ENCODE measurements around the gene SDR42E1.
A peak's percentile ranks its signal among the peaks of the same experiment; 100 is the strongest.
"Not testable (repeated sequence)": the region's sequence is repeated elsewhere in the genome, so short reads cannot be mapped to it uniquely, and the experiment has no call there.

SDR42E1 gene

DNA sequence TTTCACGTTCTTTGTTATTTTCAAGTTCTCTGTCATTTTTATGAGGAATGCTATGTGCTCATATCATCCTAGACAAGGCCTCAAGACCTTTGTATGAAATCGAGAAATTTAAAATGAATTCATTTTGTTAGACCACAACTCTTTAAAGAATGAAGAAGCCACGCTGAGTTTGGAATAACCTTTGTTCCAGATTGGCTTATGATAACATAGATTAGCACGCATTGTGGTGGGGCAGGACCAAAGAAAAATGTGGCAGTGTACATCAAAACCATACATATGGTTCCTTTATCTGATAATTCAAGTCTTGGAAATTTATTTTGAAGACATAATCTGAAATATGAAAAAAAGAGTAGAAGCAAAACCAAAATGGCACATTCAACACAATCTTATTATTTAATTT lies 26.0 kb upstream of the SDR42E1 start:
- DNase-seq = no peak

DNA sequence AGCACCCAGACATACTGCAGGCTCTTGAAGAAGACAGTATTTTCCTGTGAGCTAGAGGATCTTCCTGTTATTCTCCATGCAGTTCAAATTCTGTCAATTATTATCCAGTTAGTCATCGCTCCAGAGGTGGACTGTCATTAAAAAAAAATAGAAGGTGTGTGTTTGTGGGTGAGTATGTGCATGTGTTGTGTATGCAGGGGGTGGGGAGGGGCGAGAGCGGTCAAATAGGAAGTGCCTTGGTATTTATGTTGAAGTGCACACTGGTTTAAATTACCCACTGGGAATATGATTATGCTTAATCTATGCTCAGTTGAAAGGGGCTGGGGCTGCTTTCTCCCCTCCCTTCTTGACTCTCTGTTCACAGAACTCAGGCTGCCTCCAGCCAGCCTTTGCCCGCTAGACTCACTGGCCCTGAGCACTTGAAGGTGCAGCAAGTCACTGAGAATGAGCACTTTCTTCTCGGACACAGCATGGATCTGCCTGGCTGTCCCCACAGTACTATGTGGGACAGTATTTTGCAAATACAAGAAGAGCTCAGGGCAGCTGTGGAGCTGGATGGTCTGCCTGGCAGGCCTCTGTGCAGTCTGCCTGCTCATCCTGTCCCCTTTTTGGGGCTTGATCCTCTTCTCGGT lies 23.8 kb upstream of the SDR42E1 start, which contains the start of gene HSD17B2:
Gene HSD17B2, plus strand, starts transcription at position 273 of the 632 bp plus-strand sequence. Its CDS starts 172 bp downstream, at position 445.
- no peak for DNase-seq

DNA sequence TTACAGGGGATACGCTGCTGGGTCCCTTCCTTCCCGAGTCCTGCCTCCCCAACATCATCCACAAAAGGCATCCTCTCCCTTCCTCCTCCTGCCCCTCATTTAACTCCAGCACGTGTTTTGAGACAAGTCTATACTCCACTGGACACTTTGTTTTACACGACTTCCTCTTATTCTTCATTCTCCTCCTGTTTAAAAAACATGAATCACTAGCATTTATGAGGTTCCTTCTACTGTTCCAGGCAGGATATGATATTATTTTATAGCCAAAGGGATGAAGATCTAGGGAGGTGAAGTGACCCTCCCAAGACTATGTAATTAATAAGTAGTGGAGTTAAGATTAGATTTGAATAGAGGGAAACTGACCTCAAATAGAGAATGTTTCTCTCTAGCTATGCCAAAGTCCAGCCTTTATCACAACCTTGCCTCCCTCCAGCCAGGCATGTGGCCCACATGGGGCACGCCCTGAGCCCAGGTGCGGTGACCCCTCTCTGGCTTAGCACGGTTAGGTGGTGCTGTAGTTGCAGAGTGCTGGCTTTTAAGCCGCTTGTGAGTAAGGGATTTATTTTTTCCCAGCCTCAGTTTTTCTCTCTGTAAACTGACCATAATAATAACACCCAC lies 22.5 kb upstream of the SDR42E1 start:
- no peak for DNase-seq

DNA sequence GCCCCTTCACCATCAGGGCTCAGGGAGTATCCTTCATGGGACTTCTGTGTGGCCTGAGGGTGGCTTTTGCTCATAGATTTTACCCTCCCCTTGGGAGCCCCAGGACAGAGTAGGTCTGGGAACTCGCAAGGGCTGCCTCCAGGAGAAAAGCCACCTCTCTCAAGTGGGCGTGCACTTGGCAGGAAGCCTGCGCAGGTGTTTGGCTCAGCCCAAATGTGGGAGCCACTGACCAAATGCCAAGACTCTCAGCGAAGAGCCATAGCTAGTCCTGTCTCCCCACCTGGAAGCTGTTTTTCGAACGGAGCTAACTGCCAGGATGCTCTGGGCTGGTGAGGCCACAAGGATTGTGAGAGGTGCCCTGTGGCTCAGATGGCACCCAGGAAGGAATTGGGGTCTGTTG lies 21.7 kb upstream of the SDR42E1 start:
- peak; percentile 31 for DNase-seq

DNA sequence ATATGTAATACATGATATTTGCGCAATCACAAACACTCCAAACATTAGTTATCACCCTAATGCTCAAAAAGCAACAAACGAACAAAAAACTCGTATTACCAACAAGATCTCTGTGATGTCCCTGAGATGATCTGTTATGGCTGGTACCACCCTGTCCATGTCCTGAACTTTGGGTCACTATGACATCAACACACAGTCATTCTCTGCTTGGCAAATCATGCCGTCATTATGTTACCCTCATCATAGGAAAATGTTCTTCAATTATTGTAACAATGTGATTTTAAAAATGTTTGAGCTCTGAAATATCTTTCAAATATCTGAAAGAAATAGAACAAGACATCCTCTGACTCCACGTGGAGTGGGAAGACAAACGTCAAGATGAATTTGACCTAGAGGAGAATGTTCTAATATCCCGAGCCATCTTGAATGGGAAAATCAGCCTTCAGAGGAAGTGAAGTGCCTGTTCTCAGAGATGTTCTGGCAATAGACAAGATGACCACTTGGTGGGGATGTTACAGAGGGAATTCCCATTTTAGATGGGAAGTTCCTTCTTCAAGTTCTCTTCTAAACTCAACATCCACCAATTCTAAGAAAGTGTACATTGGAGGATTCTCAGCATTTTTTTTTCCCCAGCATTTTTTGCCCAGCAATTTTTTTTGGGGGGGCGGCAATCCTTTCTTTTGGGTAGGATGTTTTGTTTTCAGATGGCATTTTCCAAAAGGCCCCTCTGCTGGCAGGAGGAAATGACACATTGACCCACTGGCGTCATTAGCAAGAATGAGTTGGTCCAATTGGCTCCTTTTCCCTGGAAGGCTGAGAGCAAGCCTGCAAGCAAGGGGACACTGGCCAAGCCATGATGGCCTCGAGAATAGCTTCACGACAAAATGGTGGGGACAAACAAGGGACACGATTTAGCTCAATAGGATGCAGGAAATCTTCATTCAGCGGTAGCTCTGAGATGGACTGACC lies 20.1 kb upstream of the SDR42E1 start:
- peak; percentile 26 for DNase-seq

DNA sequence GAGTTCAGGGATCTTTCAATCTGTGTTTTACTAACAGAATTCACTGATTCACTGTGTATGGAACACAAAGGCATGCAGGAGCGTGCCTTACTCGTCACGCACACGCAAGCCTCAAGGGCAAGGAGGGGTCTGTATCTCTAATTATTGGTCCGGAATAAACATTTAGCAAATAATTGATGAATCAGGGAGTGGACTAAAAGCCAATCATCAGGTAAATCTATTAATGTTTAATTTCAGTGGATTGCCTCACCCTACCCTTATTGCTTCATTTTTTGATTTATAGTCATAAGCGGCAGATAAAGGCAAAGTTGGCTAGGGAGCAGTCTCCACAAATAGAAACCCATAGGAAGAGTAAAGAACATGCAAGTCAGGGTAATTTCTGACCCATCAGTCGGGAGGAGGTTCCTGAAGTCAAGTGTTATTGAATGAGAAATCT lies 16.4 kb upstream of the SDR42E1 start:
- no peak for DNase-seq

DNA sequence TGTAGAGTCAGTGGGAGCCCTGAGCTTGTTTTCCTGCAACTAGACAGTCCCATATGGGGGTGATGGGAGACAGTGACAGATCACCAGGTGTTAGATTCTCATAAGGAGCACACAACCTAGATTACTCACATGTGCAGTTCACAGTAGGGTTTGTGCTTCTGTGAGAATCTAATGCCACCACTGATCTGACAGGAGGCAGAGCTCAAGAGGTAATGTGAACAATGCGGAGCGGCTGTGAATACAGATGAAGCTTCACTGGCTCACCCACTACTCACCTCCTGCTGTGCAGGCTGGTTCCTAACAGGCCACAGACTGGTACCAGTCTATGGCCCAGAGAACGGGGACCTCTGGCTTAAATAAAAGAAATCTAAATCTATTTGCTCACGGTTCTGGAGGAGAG lies 13.6 kb upstream of the SDR42E1 start:
- DNase-seq = no peak

DNA sequence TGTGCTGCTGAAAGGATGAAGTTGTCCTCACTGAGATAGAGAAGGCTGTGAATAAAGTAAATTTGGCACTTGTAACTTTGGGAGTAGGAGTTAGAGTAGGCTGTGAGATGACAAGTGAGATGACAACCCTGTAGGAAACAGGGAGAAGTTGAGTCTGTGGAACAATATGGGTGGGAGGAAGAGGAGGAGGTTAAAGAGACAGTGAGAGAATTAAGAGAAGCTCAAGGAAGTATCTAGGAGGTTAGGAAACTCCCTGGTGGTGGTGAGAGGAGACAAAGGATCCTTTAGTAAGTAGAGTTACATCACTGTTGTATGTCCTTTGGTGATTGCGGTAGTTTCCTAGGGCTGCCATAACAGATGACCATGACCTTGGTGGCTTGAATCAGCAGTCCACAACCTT lies 13.0 kb upstream of the SDR42E1 start:
- no peak for DNase-seq

DNA sequence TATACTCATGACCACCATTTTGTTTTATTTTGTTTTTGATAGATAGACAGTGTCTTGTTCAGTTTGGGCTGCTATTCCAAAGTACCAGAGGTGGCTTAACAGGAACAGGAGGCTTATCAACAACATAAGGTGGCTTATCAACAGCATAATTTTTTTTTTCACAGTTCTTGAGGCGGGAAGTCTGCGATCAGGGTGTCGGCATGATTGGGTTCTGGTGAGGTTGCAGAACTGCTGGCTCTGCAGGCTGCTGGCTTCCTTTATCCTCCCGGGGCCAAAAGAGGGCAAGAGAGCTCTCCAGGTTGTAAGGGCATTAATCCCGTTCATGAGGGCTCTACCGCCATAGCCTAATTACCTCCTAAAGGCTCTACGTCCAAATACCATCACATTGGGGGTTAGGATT lies 11.9 kb upstream of the SDR42E1 start:
- DNase-seq = no peak

DNA sequence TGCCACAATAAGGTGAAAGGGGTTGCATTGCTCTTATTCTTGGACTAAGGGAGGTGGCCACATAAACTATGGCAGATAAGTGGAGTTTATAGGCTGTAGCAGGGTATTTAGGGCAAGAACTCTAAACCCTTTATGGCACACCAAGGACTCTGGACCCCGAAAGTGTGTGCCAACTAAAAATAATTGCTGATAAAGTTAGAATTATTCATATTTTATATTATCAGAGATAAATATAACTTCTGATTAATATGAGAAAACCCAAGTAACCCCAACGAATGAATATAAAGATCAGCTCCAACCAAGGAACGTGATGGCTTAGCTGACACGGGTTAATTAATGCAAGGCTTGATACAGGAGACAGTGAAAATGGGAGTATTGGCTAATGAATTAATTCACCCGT lies 8.8 kb upstream of the SDR42E1 start:
- no peak for DNase-seq

DNA sequence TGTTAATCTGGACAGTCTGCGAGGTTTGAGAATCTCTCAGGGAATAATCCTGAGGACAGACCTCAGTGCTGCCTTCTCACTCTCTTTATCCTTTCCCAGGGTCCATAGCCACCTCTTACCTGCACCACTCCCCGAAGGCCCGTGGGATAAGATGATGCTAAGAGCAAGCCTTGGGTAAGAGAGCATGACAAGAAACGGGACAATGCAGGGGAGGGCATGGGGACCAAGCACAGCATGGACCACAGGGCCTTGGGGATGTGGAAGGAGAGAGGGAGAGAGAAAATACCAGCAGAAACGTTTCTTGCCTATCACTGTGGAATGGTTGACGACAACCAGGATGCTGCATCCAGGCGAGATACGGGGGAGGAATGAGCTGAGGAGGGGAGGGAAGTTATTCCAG lies 8.3 kb upstream of the SDR42E1 start:
- no peak for DNase-seq

DNA sequence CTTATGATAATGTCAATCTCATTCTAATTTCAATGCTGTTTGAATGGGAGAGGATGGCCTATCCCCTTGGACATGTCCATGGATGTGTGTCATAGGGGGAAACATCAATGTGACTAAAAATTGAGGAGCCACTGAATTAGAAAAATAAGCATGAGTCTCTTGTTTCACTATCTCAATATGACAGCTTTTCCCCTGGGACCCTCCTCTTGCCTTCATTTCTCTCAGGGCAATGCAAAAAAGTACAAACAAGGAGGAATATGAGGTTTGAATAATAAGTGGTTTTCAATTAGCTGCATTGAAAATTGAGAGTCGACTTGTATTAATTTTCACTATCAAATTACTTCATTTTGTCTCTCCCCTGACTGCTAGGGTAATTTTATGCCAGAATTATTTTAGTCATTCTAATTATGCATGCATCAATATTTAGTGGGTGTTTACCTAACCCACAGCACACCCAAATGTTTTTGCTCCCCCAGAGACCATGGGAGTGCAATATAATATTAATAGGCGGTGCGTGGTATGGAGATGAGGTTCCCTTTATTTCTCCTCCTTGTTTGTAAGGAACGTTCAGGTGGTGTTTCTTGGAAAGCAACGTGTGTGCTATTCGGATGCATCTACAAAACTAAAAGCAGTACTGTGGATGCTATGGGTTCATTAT lies 6.8 kb upstream of the SDR42E1 start:
- DNase-seq = no peak

DNA sequence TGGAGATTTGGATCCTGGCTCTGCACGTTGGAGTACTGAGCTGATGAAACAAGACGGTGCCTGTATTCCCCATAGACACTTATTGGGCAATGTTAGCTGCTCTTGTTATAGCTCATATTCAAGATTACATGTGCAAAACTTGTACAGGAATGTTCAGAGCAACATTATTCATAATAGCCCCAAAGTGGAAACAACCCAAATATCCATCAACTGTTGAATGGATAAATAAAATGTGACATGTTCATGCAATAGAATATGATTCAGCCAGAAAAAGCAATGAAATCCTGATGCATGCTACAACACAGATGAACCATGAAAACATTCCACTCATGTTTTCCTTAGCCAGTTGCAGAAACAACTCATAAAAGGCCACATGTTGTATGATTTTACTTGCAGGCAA lies 5.7 kb upstream of the SDR42E1 start:
- DNase-seq = no peak

DNA sequence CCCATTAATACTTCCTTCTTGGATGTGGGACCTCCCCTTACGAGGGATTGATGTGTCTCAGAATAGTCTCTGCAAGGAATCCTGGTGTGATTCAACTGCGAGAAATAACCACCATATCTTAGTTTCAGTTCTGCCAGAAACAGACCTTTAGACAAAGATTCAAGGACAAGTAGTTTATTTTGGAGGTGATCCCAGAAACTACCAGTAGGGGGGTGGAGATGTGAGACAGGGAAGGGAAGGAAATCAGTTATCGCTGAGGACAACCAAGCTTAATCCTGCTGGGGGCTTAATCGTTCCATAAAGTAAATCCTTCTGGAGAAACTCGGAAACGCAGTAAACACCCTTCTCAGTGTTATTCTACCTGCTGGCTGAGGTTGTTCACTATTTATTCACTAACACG lies 5.0 kb upstream of the SDR42E1 start:
- no peak for DNase-seq

DNA sequence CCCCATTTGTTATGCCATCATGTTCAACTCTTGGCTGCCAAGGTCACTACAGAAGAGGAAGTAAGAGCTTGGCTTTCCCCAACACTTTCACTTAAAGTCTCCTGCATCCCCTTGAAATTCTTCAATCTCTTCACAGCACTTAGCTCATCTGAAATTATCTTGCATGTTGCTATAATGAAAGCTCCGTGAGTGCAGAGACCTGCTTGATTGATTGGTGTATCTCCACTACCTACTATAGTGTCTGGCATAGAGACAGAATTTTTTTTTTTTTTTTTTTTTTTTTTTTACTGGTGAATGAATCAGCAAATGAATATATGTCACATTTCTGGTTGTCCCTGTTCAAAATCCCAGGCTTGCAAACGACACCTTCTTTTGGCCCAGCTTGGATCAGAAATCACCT lies 1.9 kb upstream of the SDR42E1 start:
- DNase-seq = no peak

DNA sequence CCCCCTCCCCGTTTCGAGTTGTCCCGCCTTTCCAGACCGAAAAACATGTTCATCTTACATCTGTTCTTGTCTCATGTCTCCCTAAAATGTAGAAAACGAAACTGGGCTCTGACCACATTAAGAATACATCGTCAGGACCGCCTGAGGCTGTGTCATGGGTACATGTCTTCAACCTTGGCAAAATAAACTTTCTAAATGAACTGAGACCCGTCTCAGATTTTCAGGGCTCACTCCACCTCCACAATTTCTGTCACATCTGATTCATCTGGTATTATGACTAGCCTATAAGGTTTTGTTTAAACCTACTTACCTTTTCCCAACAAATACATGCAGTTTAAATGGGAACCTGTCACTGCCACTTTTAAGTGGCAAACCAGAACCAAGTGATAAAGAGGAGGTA lies 621 bp downstream of the SDR42E1 start:
- DNase-seq = no peak

DNA sequence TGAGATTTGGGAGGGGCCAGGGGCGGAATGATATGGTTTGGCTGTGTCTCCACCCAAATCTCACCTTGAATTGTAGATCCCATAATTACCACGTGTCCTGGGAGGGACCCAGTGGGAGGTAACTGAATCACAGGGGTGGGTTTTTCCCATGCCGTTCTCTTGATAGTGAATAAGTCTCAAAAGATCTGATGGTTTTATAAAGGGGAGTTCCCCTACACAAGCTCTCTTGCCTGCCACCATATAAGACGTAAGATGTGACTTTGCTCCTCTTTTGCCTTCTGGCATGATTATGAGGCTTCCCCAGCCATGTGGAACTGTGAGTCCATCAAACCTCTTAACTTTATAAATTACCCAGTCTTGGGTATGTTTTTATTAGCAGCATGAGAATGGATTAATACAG lies 1.5 kb downstream of the SDR42E1 start:
- not testable (repeated sequence) for DNase-seq

DNA sequence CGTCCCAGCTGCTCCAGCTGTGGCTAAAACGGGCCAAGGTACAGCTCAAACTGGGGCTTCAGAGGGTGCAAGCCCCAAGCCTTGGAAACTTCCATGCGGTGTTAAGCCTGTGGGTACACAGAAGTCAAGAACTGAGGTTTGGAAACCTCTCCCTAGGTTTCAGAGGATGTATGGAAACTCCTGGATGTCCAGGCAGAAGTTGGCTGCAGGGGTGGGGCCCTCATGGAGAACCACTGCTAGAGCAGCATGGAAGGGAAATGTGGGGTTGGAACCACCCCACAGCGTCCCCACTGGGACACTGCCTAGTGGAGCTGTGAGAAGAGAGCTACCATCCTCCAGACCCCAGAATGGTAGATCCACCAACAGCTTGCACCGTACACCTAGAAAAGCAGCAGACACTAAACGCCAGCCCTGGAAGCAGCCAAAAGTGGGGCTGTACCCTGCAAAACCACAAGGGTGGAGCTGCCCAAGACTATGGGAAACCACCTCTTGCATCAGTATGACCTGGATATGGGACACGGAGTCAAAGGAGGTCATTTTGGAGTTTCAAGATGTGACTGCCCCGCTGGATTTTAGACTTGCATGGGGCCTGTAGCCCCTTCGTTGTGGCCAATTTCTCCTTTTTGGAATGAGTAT lies 2.2 kb downstream of the SDR42E1 start:
- no peak for DNase-seq

DNA sequence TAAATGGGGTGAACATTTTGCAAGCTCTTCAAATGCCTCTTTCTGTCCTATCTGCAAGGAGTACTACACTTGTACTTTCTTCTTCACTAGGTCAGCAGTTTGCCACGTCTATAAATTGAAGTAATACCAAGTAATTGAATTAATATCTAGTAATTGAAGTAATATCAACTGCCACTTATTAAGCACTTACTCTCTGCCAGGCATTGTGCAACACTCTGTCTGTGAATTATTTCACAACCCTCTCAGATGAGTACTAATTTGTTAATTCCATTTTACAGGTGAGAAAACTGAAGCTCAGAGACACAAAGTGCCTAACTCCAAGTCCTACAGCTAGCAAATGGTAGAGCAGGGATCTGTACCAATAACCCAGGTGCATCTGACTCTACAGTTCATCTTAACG lies 4.1 kb downstream of the SDR42E1 start:
- DNase-seq = no peak

DNA sequence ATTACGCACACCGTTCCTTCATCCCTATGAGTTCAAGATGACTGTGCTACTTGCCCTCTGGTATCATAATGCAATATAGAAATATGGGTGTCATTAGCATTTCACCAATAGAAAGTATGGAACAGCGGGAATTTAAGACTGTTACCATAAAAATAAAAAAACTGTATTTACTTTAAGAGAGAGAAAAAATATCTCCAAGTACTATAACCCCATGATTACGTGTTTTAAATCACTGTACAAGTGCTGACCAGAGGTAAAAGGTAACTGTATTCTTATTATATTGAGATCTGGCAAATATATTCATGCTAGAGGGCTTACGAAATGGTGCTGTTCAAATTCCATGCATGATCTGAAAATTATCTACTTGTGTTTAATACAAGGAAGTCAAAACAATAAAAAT lies 5.2 kb downstream of the SDR42E1 start:
- no peak for DNase-seq

DNA sequence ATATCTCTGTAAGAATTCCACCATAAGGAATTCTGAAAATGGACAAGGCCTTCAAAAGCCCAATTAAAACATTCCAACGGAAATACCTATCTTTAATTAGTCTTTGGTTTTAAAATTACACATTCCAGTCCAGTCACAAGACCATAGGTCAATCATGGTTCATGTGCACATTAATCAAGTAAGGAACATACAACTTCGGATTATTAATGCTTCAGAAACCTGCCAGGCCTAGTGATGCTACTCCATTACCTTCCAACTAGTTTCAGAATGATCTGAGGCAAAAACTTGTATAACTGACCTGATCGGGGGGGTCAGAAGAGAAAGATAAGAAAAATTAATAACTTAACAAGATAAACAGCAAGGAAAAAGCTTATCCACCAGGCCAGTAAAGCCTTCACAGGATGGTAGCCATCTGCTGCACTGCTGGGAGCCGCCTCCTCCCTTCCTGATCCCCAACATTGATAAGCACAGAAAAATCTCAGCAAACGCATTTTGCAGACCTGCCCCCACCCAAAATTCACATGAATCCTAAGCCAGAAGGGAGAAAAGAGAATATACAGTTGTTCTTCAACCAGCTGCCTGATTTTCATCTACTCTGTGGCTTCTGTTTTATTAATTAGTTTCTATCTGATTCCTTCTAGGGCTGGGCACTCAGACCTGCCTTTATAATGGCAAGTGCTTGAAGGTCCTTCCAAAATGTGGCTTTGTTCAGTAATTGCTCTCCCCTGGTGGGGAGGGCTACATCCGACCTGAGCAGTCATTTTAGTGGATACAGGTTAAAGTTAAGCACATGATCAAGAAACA lies 6.0 kb downstream of the SDR42E1 start:
- no peak for DNase-seq

DNA sequence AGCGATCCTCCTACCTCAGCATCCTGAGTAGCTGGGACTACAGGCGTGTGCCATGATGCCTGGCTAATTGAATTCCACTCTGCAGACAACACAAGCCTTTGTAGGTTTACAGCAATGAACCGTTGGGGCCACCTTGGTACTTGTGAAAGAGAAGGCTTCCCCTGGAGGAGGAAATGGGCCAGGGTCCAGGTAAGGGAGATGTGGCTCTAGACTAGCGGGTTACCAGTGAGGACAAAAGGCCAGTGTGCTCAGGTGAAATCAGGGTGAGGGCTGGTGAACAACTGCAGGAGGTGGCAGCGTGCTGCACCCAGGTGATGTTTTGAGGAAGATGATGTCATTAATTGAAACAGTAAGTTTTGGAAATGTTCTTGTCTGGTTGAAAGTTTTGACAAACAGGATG lies 6.7 kb downstream of the SDR42E1 start:
- DNase-seq = no peak

Data from NCI-H1105 treated with DMSO at 0.1 percent for 48 hours (cell line).